Stomach (tissue), 9 donors: ENCODE results near the gene ZMIZ1. TPM values are rescaled to one million over a fixed set of nuclear protein-coding genes. Genes with fewer than 3 reads are reported as not detected.

ENCODE experiments used
- DNase-seq, 2 donors: peaks; one replicate each; pipeline versions ENCODE4 v3.0.0 to v3.0.0-alpha.2; 2013 to 2019
- H3K27ac ChIP-seq, 5 donors: fragments of 200-600 bp in 4 of 5; sonication (generic) in 4 of 5; one replicate each; pipeline ENCODE4 v1.5.1; 2013 to 2019; ENCODE audit warnings: mild to moderate bottlenecking in 1 of 5, moderate library complexity in 1 of 5
- H3K27me3 ChIP-seq, 3 donors: fragments of 200-600 bp; sonication (generic); one replicate each; pipeline ENCODE4 v1.5.1; 2017 to 2019; ENCODE audit warnings: mixed run types in 1 of 3
- H3K36me3 ChIP-seq, 4 donors: fragments of 200-600 bp; sonication (generic); 1 replicate in 3 of 4; 2 replicates in 1 of 4; pipeline ENCODE4 v1.5.1; 2016 to 2019
- H3K4me1 ChIP-seq, 4 donors: fragments of 200-600 bp; sonication (generic); one replicate each; pipeline ENCODE4 v1.5.1; 2016 to 2019
- H3K4me3 ChIP-seq, 4 donors: fragments of 200-600 bp; sonication (generic) in 3 of 4; one replicate each; pipeline ENCODE4 v1.5.1; 2016 to 2019; ENCODE audit warnings: mild to moderate bottlenecking in 1 of 4
- H3K9me3 ChIP-seq, 4 donors: fragments of 200-600 bp; sonication (generic); one replicate each; pipeline ENCODE4 v1.5.1; 2016 to 2019
- EP300 ChIP-seq: sonication (generic); formaldehyde crosslinking; IDR thresholded peaks from one replicate; pipeline ENCODE4 v1.6.1; 2017; ENCODE audit warnings: antibody characterized with exemption
- POLR2A ChIP-seq, 4 donors: fragments of 450-650 bp; IDR thresholded peaks; one replicate each; pipeline ENCODE4 v1.6.1; 2016; ENCODE audit warnings: antibody characterized with exemption in 4 of 4, control low read depth in 2 of 4, mild to moderate bottlenecking in 1 of 4, moderate library complexity in 1 of 4
- POLR2AphosphoS5 ChIP-seq, 3 donors: sonication (generic); formaldehyde crosslinking; IDR thresholded peaks; one replicate each; pipeline ENCODE4 v1.6.1; 2016; ENCODE audit warnings: antibody characterized with exemption in 3 of 3
- WGBS, 5 donors: extraction: QIAGEN DNeasy Blood & Tissue Kit in 3 of 5; methylation state at CpG; one replicate each; pipeline versions ENCODE4 v1.1.5 to v1.1.7; 2013 to 2018; 5-methylcytosine and 5-hydroxymethylcytosine counted together
- intact Hi-C: fragments of 100-400 bp; cut with DNase I; formaldehyde crosslinking; loops from one replicate; pipeline ENCODE4 v1.15.1; 2023; ENCODE audit warnings: low total_unique reads
- polyA plus RNA-seq, 3 donors: library from polyadenylated mRNA; stranded (reverse); fragments of 200-250 nt; gene quantifications; one replicate each; pipeline ENCODE4 v1.2.3, GENCODE V29; 2013
- total RNA-seq, 5 donors: library from RNA; depleted of rRNA; stranded (reverse); fragments of >200 nt; gene quantifications; one replicate each; pipeline versions ENCODE4 v1.1.0 to v1.2.3, GENCODE V29; 2014 to 2016
- TF ChIP-seq, protein P1 (sequence below), 7 experiments: fragments of 450-650 bp in 4 of 7; fragments of 200-600 bp in 3 of 7; sonication (generic) in 3 of 7; IDR thresholded peaks; one replicate each; pipeline ENCODE4 v1.5.1; 2016 to 2019; ENCODE audit warnings: antibody characterized with exemption in 7 of 7, control low read depth in 2 of 7, mild to moderate bottlenecking in 1 of 7
- donor health status: healthy with polysubstance abuse.
- donor health status: Bipolar disorder and iron deficiency.
- donor health status: healthy.

ZMIZ1 gene
- total and polyA plus RNA-seq, 8 donors, result 17.7 to 103 (median 26.3) TPM

DNA sequence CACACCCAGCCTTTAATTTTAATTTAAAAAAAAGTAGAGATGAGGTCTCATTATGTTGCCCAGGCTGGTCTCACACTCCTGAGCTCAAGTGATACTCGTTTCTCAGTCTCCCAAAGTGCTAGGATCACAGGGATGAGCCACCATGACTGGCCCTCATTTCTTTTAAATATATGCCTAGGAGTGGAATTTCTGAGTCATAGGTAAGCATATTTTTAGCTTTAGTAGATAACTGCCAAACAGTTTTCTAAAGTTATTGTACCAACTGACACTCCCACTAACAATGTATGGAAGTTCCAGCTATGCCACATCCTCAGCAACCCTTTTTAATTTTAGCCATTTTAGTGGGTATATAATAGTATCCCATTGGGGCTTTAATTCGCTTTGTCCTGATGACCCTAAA lies 264.7 kb downstream of the ZMIZ1 start:
- no peak overlapping the region for H3K27ac ChIP-seq
- no peak overlapping the region for H3K4me3 ChIP-seq
- intact Hi-C loops, result no loop called here
- H3K27me3 ChIP-seq, result no peaks in the 10 kb centered on the region
- H3K9me3 ChIP-seq, result no peaks in the 10 kb centered on the region
- DNase-seq, result no peak
- WGBS, 5 donors, result 88 to 96% (median 94%) methylated on average over 2 of the region's 2 CpGs
- no peak for TF ChIP-seq EP300
- no peak for TF ChIP-seq POLR2AphosphoS5 (IDR thresholded peaks at IDR 0.05)
- TF ChIP-seq, protein P1, sequence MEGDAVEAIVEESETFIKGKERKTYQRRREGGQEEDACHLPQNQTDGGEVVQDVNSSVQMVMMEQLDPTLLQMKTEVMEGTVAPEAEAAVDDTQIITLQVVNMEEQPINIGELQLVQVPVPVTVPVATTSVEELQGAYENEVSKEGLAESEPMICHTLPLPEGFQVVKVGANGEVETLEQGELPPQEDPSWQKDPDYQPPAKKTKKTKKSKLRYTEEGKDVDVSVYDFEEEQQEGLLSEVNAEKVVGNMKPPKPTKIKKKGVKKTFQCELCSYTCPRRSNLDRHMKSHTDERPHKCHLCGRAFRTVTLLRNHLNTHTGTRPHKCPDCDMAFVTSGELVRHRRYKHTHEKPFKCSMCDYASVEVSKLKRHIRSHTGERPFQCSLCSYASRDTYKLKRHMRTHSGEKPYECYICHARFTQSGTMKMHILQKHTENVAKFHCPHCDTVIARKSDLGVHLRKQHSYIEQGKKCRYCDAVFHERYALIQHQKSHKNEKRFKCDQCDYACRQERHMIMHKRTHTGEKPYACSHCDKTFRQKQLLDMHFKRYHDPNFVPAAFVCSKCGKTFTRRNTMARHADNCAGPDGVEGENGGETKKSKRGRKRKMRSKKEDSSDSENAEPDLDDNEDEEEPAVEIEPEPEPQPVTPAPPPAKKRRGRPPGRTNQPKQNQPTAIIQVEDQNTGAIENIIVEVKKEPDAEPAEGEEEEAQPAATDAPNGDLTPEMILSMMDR (IDR thresholded peaks at IDR 0.05), result no peak
- no peak for TF ChIP-seq POLR2A (IDR thresholded peaks at IDR 0.05)
- no peaks in the 10 kb centered on the region for H3K36me3 ChIP-seq
- peaks cover 0 to 13% (median 3%) of the 10 kb centered on the region in 4 donors for H3K4me1 ChIP-seq

DNA sequence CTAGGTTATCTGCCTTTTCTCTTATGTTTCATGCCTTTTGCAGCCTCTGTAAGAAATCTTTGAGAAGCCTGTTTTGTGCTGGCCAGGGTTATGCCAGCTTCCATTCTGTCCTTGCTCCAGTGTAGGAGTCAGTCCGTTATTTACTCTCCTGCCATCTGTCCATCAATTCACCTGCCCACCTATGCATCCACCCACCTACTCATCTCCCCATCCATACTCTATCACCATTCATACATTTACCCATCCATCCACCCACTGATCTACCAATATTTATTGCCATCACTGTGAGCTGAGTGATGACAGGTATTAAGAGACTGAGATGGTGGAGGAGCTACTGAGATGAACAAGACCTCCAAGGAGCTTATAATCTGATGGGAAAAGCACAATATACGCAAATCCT lies 265.8 kb downstream of the ZMIZ1 start:
- no peak for TF ChIP-seq POLR2A (IDR thresholded peaks at IDR 0.05)
- TF ChIP-seq EP300, result no peak
- no peak for TF ChIP-seq POLR2AphosphoS5 (IDR thresholded peaks at IDR 0.05)
- TF ChIP-seq, protein P1 (IDR thresholded peaks at IDR 0.05), result no peak
- no peak overlapping the region for H3K27ac ChIP-seq
- no peaks in the 10 kb centered on the region for H3K36me3 ChIP-seq
- H3K4me1 ChIP-seq, result peaks cover 0 to 13% (median 3%) of the 10 kb centered on the region in 4 donors
- 91 to 100% (median 95%) methylated on average over 2 of the region's 2 CpGs for WGBS, 5 donors
- DNase-seq, result no peak
- no peak overlapping the region for H3K4me3 ChIP-seq
- intact Hi-C loops, result no loop called here
- H3K9me3 ChIP-seq, result no peaks in the 10 kb centered on the region
- H3K27me3 ChIP-seq, result no peaks in the 10 kb centered on the region

DNA sequence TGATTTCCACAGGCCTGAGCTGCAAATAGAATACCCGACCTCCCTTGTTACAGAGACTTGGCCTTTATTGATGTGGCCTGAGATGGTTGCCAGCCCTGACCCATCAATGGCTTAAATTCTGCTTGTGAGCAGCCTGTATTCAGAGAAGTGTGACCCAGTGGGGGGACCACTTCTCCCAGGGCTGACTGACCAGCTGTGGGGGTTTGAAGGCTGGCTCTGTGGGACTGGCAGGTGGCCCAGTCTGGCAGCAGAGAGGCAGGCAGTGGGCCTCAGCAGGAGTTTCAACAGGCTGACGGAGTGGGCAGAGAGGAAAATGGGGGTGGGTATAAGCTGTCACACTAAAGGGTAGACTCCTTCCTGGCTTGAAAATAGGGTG lies 266.3 kb downstream of the ZMIZ1 start:
- H3K27me3 ChIP-seq, result no peaks in the 10 kb centered on the region
- no peak overlapping the region for H3K27ac ChIP-seq
- no peaks in the 10 kb centered on the region for H3K36me3 ChIP-seq
- intact Hi-C loops, result no loop called here
- H3K9me3 ChIP-seq, result no peaks in the 10 kb centered on the region
- peaks cover 0 to 13% (median 3%) of the 10 kb centered on the region in 4 donors for H3K4me1 ChIP-seq
- 72 to 91% (median 87%) methylated on average over 2 of the region's 2 CpGs for WGBS, 5 donors
- TF ChIP-seq POLR2A (IDR thresholded peaks at IDR 0.05), result no peak
- TF ChIP-seq POLR2AphosphoS5 (IDR thresholded peaks at IDR 0.05), result no peak
- TF ChIP-seq EP300, result no peak
- TF ChIP-seq, protein P1 (IDR thresholded peaks at IDR 0.05), result no peak
- H3K4me3 ChIP-seq, result no peak overlapping the region
- DNase-seq, result no peak

DNA sequence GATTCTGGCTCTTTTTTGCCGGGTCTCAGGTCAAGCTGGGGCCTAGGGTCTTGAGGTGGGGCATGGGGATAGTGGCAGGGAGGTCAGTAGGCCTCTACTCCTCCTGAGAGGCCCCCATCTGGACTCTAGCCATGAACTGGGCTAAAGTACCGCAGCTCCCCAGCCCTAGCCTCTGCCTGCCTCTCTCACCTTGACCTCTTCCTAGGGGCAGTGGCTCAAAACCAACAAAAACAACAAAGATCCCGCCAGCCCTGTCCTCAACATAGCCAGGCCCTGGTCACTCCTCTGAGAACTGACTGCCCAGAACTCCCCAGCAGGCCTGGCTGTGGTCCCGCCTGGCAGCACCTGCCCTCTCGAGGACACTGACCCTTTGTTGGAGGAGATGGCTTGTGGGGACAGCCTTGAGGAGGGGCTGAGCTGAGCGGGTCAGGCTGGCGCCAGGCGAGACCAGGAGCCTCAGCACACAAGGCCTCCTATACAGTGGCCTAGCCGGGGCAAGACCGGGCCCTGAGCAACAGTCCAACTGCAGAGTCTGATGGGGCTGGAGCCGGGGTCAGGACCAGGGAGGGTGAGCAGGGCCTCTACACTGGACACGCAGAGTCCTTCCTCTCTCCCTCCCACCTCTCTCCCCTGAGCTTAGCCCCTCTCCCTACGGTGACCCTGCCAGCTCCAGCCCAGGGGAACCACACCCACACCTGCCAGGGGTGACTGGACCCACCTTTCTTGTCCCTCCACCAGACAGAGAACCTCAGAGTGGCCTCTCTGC lies 266.9 kb downstream of the ZMIZ1 start:
- H3K27ac ChIP-seq, result no peak overlapping the region
- no peaks in the 10 kb centered on the region for H3K9me3 ChIP-seq
- no peak overlapping the region for H3K4me3 ChIP-seq
- no peaks in the 10 kb centered on the region for H3K36me3 ChIP-seq
- WGBS, 5 donors, result 67 to 77% (median 70%) methylated on average over 9 to 13 of the region's 13 CpGs
- peaks cover 0 to 16% (median 7%) of the 10 kb centered on the region in 4 donors for H3K4me1 ChIP-seq
- H3K27me3 ChIP-seq, result no peaks in the 10 kb centered on the region
- DNase-seq, result no peak
- TF ChIP-seq EP300 (no peak), POLR2AphosphoS5 (IDR thresholded peaks at IDR 0.05) (no peak), POLR2A (IDR thresholded peaks at IDR 0.05) (no peak)
- TF ChIP-seq, protein P1 (IDR thresholded peaks at IDR 0.05), result no peak
- intact Hi-C loops, result no loop called here
